GM23248 (cell line): ENCODE results near the gene IDH3A.

Experiments used
- EZH2 ChIP-seq: fragments of 200-600 bp; sonication (generic); IDR thresholded peaks from 2 replicates; pipeline ENCODE4 v1.6.1; 2018; ENCODE audit warnings: antibody characterized with exemption, mild to moderate bottlenecking; ENCODE audit not compliant: insufficient read depth, poor library complexity, severe bottlenecking
- EZH2phosphoT487 ChIP-seq: fragments of 200-600 bp; sonication (generic); IDR thresholded peaks from 2 replicates; pipeline ENCODE4 v1.6.1; 2018; ENCODE audit warnings: antibody characterized with exemption, moderate library complexity, mild to moderate bottlenecking, low read depth; ENCODE audit not compliant: insufficient read depth

DNA sequence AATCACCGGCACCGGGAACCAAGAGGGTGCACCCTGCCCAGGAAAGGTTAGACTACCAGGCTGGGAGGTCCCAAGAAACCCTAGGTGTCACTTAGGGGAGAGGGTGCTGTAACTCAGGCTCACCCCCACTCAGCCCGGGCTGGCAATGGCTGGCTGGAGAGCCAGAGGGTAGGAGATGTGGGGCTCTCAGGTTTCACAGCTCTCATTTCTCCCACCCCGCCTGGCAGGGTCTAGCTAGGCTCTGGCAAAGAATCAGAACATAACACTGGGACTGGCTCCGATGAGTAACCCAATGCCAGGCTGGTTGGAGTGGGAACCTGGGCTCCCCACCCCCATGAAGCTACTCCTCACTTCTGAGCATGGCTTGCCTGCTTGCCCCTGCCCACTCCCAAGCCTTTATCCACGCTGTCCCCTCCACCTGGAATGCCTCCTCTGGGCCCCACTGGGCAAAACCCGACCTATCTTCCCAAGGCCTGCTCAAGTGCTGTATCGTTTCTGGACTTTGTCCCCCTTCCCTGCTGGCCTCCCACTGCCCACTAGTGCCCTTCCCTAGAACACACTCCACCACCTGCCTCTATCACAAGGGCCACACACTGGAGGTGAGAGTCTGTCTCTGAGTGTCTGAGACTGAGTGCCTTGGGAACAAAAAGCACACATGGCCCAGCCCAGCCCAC, 19.9 kb upstream of the IDH3A start:
- TF ChIP-seq EZH2 (no peak), EZH2phosphoT487 (no peak)
